A549 (cell line): ENCODE data around the gene PRKG1.

ENCODE experiments used
- JUN ChIP-seq, 2 experiments: fragments of >200 bp; sonication (Bioruptor Twin); formaldehyde crosslinking; IDR thresholded peaks; 2 replicates in 1 of 2; 3 replicates in 1 of 2; pipeline ENCODE4 v1.6.1; 2016 to 2017
- SMC3 ChIP-seq: fragments of >200 bp; sonication (Bioruptor Twin); formaldehyde crosslinking; IDR thresholded peaks from 3 replicates; pipeline ENCODE4 v1.6.1; 2018; ENCODE audit warnings: inconsistent platforms

DNA sequence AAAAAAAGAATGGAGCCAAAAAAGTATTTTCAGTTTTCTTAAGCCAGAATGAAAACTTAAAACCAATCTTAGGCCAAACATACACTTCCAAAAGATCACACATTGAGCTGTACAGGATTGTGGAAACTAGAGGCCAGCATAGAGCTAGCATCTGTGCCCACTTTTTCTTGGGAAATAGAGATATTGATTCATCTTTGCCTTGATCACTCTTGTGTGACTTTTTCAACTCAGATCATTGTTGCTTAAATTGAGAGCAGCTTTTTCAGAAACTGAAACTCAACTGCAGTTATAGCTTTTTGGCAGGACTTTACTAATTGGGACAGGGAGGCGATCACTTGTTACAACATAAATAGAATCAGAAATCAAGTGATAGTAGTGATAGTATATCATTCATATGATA lies 132.2 kb downstream of the PRKG1 start:
- no peak for TF ChIP-seq SMC3
- no peak for TF ChIP-seq JUN (IDR thresholded peaks at IDR 0.05)
